Astrocyte (in vitro differentiated cells and primary cell): ENCODE measurements around the gene WDR5B. TPM values are rescaled to one million over a fixed set of nuclear protein-coding genes. Genes with fewer than 3 reads are reported as not detected.

Experiments used
- DNase-seq: peaks from one replicate; pipeline ENCODE4 v3.0.0-alpha.2; 2010; ENCODE audit warnings: low read depth
- FAIRE-seq: peaks from 2 replicates; lab custom pipeline; 2011; peaks lifted over from hg19 to GRCh38; lab: Jason Lieb, UNC
- H2AFZ ChIP-seq: 2 replicates; pipeline ENCODE4 v1.6.0; 2012; ENCODE audit warnings: low read depth, low read length, inconsistent platforms
- H3K27ac ChIP-seq: 2 replicates; pipeline ENCODE4 v1.5.1; 2011; ENCODE audit warnings: low read depth, low read length, inconsistent platforms
- H3K27me3 ChIP-seq: 2 replicates; pipeline ENCODE4 v1.6.0; 2011; ENCODE audit warnings: low read length, inconsistent platforms; ENCODE audit not compliant: insufficient read depth
- H3K36me3 ChIP-seq: 2 replicates; pipeline ENCODE4 v1.5.1; 2011; ENCODE audit warnings: low read length, inconsistent platforms; ENCODE audit not compliant: insufficient read depth
- H3K4me1 ChIP-seq: 2 replicates; pipeline ENCODE4 v1.5.1; 2011; ENCODE audit warnings: low read length, inconsistent platforms; ENCODE audit not compliant: insufficient read depth
- H3K4me2 ChIP-seq: 2 replicates; pipeline ENCODE4 v1.6.0; 2012; ENCODE audit warnings: low read length, inconsistent platforms
- H3K4me3 ChIP-seq: 2 replicates; pipeline ENCODE4 v1.5.1; 2011; ENCODE audit warnings: low read depth, mild to moderate bottlenecking, low read length, inconsistent platforms; ENCODE audit not compliant: insufficient read depth
- H3K79me2 ChIP-seq: 2 replicates; pipeline ENCODE4 v1.6.0; 2012; ENCODE audit warnings: mild to moderate bottlenecking, low read length, inconsistent platforms; ENCODE audit not compliant: insufficient read depth
- H3K9ac ChIP-seq: 2 replicates; pipeline ENCODE4 v1.6.0; 2012; ENCODE audit warnings: mild to moderate bottlenecking, low read length, inconsistent platforms
- H3K9me3 ChIP-seq: 2 replicates; pipeline ENCODE4 v1.5.1; 2012; ENCODE audit warnings: low read depth, mild to moderate bottlenecking, low read length, inconsistent platforms; ENCODE audit not compliant: insufficient read depth
- H4K20me1 ChIP-seq: 2 replicates; pipeline ENCODE4 v1.6.0; 2012; ENCODE audit warnings: low read length, inconsistent platforms; ENCODE audit not compliant: insufficient read depth
- H3K27ac Mint-ChIP-seq: one replicate; pipeline ENCODE4 v1.8.0; 2021; ENCODE audit warnings: mild to moderate bottlenecking, mixed read lengths; ENCODE audit not compliant: unreplicated experiment
- H3K27me3 Mint-ChIP-seq: one replicate; pipeline ENCODE4 v1.8.0; 2021; ENCODE audit warnings: low read depth, mixed read lengths; ENCODE audit not compliant: unreplicated experiment
- H3K36me3 Mint-ChIP-seq: one replicate; pipeline ENCODE4 v1.8.0; 2021; ENCODE audit warnings: low read depth, mixed read lengths; ENCODE audit not compliant: unreplicated experiment
- H3K4me1 Mint-ChIP-seq: one replicate; pipeline ENCODE4 v1.8.0; 2021; ENCODE audit warnings: low read depth, mixed read lengths; ENCODE audit not compliant: unreplicated experiment
- H3K4me3 Mint-ChIP-seq: one replicate; pipeline ENCODE4 v1.8.0; 2021; ENCODE audit warnings: mild to moderate bottlenecking, moderate library complexity, mixed read lengths; ENCODE audit not compliant: unreplicated experiment
- H3K9me3 Mint-ChIP-seq: one replicate; pipeline ENCODE4 v1.8.0; 2021; ENCODE audit warnings: mild to moderate bottlenecking, mixed read lengths; ENCODE audit not compliant: unreplicated experiment
- CTCF ChIP-seq: IDR thresholded peaks from 2 replicates; pipeline ENCODE4 v1.5.1; 2011; ENCODE audit warnings: low read depth, mild to moderate bottlenecking, inconsistent platforms, low read length, moderate library complexity; ENCODE audit not compliant: insufficient read depth
- EZH2 ChIP-seq: IDR thresholded peaks from 2 replicates; pipeline ENCODE4 v1.6.1; 2012; ENCODE audit warnings: mild to moderate bottlenecking, low read length, inconsistent platforms; ENCODE audit not compliant: insufficient read depth
- total RNA-seq: library from RNA; stranded (reverse); gene quantifications from 2 replicates; pipeline ENCODE4 v1.2.1, GENCODE V29; 2021

Gene WDR5B
- total RNA-seq, 1 donor from 2014 or later: 3.9 TPM

GRCh38 chr3:122409446-122409845 lies 6.4 kb downstream of the WDR5B start:
- H2AFZ ChIP-seq: no peak overlapping the region
- peaks cover 16% of the 10 kb centered on the region for H3K79me2 ChIP-seq
- Mint-ChIP-seq H3K9me3 (no peaks in the 10 kb centered on the region), H3K27me3 (no peaks in the 10 kb centered on the region), H3K27ac (no peak overlapping the region), H3K36me3 (peaks cover 20% of the 10 kb centered on the region), H3K4me1 (peaks cover 10% of the 10 kb centered on the region), H3K4me3 (no peak overlapping the region)
- peaks cover 11% of the 10 kb centered on the region for H3K36me3 ChIP-seq
- no peaks in the 10 kb centered on the region for H4K20me1 ChIP-seq
- H3K27me3 ChIP-seq: no peaks in the 10 kb centered on the region
- H3K4me1 ChIP-seq: no peaks in the 10 kb centered on the region
- no peak overlapping the region for H3K27ac ChIP-seq
- FAIRE-seq: no peak
- H3K9me3 ChIP-seq: no peaks in the 10 kb centered on the region
- H3K9ac ChIP-seq: no peak overlapping the region
- no peak for DNase-seq
- H3K4me3 ChIP-seq: no peak overlapping the region
- TF ChIP-seq EZH2 (no peak), CTCF (no peak)
- no peak overlapping the region for H3K4me2 ChIP-seq

- Histone ChIP-seq H2AFZ (no peak overlapping the region), H3K4me1 (peaks cover 8% of the 10 kb centered on the region), H4K20me1 (no peaks in the 10 kb centered on the region), H3K9me3 (no peaks in the 10 kb centered on the region), H3K9ac (no peak overlapping the region), H3K36me3 (peaks cover 11% of the 10 kb centered on the region), H3K27ac (no peak overlapping the region), H3K27me3 (no peaks in the 10 kb centered on the region), H3K4me2 (no peak overlapping the region), H3K4me3 (no peak overlapping the region), H3K79me2 (peaks cover under 1% of the 10 kb centered on the region)
- no peak overlapping the region for H3K27ac Mint-ChIP-seq
- H3K9me3 Mint-ChIP-seq: no peaks in the 10 kb centered on the region
- no peak for FAIRE-seq
- TF ChIP-seq CTCF: no peak
- TF ChIP-seq EZH2: no peak
- DNase-seq: no peak
- peaks cover 20% of the 10 kb centered on the region for H3K36me3 Mint-ChIP-seq
- no peaks in the 10 kb centered on the region for H3K27me3 Mint-ChIP-seq
- peaks cover 20% of the 10 kb centered on the region for H3K4me1 Mint-ChIP-seq
- no peak overlapping the region for H3K4me3 Mint-ChIP-seq
Measured at GRCh38 chr3:122407946-122408345, 7.9 kb downstream of the WDR5B start.

GRCh38 chr3:122406198-122406597 lies 9.7 kb downstream of the WDR5B start:
- Histone ChIP-seq H3K27me3 (no peaks in the 10 kb centered on the region), H3K79me2 (no peaks in the 10 kb centered on the region), H2AFZ (no peak overlapping the region), H3K4me2 (no peak overlapping the region), H3K36me3 (peaks cover 11% of the 10 kb centered on the region), H3K4me3 (no peak overlapping the region), H3K4me1 (peaks cover 9% of the 10 kb centered on the region), H4K20me1 (no peaks in the 10 kb centered on the region), H3K9me3 (no peaks in the 10 kb centered on the region), H3K27ac (no peak overlapping the region), H3K9ac (no peak overlapping the region)
- no peak for DNase-seq
- TF ChIP-seq EZH2: no peak
- no peak for TF ChIP-seq CTCF
- Mint-ChIP-seq H3K27ac (no peak overlapping the region), H3K36me3 (peaks cover 20% of the 10 kb centered on the region), H3K4me3 (no peak overlapping the region), H3K4me1 (peaks cover 17% of the 10 kb centered on the region), H3K9me3 (no peaks in the 10 kb centered on the region), H3K27me3 (no peaks in the 10 kb centered on the region)
- no peak for FAIRE-seq
